ENCODE results near the gene ZNF700.

GRCh38 chr19:11894851-11895250 lies 30.1 kb upstream of the ZNF700 start:
- no peak for TF ChIP-seq POLR2A (IDR thresholded peaks at IDR 0.05)
- TF ChIP-seq CTCF (IDR thresholded peaks at IDR 0.05), result no peak
- TF ChIP-seq POLR2AphosphoS5 (IDR thresholded peaks at IDR 0.05), result no peak
- TF ChIP-seq EP300 (IDR thresholded peaks at IDR 0.05), result no peak
